ENCODE data around the gene TBX4. TPM values are rescaled to one million over a fixed set of nuclear protein-coding genes. Genes with fewer than 3 reads are reported as not detected.

The TBX4 gene
- total and polyA plus RNA-seq, 4 donors, result not detected

- Histone ChIP-seq H3K4me1 (ENCODE audit: control insufficient read depth in 4 of 4, insufficient read depth in 4 of 4, low read length in 3 of 4) (no peaks in the 10 kb centered on the region), H3K4me3 (ENCODE audit: low read depth in 1 of 3, low read length in 3 of 3) (no peak overlapping the region), H3K36me3 (ENCODE audit: control insufficient read depth in 4 of 4, insufficient read depth in 3 of 4, low read depth in 1 of 4, low read length in 3 of 4) (no peaks in the 10 kb centered on the region), H3K9ac (ENCODE audit: low read depth in 1 of 2, low read length in 2 of 2) (no peak overlapping the region), H3K9me3 (ENCODE audit: control insufficient read depth in 4 of 4, low read length in 3 of 4) (no peaks in the 10 kb centered on the region), H3K27me3 (ENCODE audit: control insufficient read depth in 4 of 4, insufficient read depth in 4 of 4, low read length in 3 of 4) (no peaks in the 10 kb centered on the region), H3K27ac (ENCODE audit: low read depth in 1 of 2, low read length in 2 of 2) (no peak overlapping the region)
- 90% methylated on average over 5 of the region's 5 CpGs for WGBS
- TF ChIP-seq HNF4A (conservative IDR thresholded peaks at IDR 0.05) (no peak), SP1 (IDR thresholded peaks at IDR 0.05) (no peak), EGR1 (IDR thresholded peaks at IDR 0.05; ENCODE audit: low read depth in 2 of 2) (no peak), RAD21 (IDR thresholded peaks at IDR 0.05) (no peak), HNF4G (IDR thresholded peaks at IDR 0.05) (no peak), ATF3 (IDR thresholded peaks at IDR 0.05) (no peak), FOXA1 (IDR thresholded peaks at IDR 0.05) (no peak), RXRA (IDR thresholded peaks at IDR 0.05) (no peak), TAF1 (conservative IDR thresholded peaks at IDR 0.05) (no peak)
- DNase-seq (ENCODE audit: low spot score), result no peak
These were observed 17.7 kb downstream of the TBX4 start for GRCh38 chr17:61469949-61470348.

GRCh38 chr17:61470530-61471136 lies 18.4 kb downstream of the TBX4 start:
- Histone ChIP-seq H3K27ac (ENCODE audit: low read depth in 1 of 2, low read length in 2 of 2) (no peak overlapping the region), H3K9me3 (ENCODE audit: control insufficient read depth in 4 of 4, low read length in 3 of 4) (no peaks in the 10 kb centered on the region), H3K4me1 (ENCODE audit: control insufficient read depth in 4 of 4, insufficient read depth in 4 of 4, low read length in 3 of 4) (no peaks in the 10 kb centered on the region), H3K4me3 (ENCODE audit: low read depth in 1 of 3, low read length in 3 of 3) (no peak overlapping the region), H3K9ac (ENCODE audit: low read depth in 1 of 2, low read length in 2 of 2) (no peak overlapping the region), H3K27me3 (ENCODE audit: control insufficient read depth in 4 of 4, insufficient read depth in 4 of 4, low read length in 3 of 4) (peaks cover 0 to 2% (median 0%) of the 10 kb centered on the region in 4 donors), H3K36me3 (ENCODE audit: control insufficient read depth in 4 of 4, insufficient read depth in 3 of 4, low read depth in 1 of 4, low read length in 3 of 4) (no peaks in the 10 kb centered on the region)
- WGBS, result 92% methylated on average over 11 of the region's 11 CpGs
- no peak for DNase-seq (ENCODE audit: low spot score)
- TF ChIP-seq HNF4A (conservative IDR thresholded peaks at IDR 0.05) (no peak), NR2F2 (IDR thresholded peaks at IDR 0.05) (no peak), MAX (IDR thresholded peaks at IDR 0.05) (no peak), EGR1 (IDR thresholded peaks at IDR 0.05; ENCODE audit: low read depth in 2 of 2) (no peak), SP1 (IDR thresholded peaks at IDR 0.05) (no peak), JUND (IDR thresholded peaks at IDR 0.05) (no peak), ZBTB33 (IDR thresholded peaks at IDR 0.05) (no peak), RAD21 (IDR thresholded peaks at IDR 0.05) (no peak), ATF3 (IDR thresholded peaks at IDR 0.05) (no peak), HNF4G (IDR thresholded peaks at IDR 0.05) (no peak), REST (IDR thresholded peaks at IDR 0.05) (no peak), FOXA2 (IDR thresholded peaks at IDR 0.05) (no peak), TAF1 (conservative IDR thresholded peaks at IDR 0.05) (no peak), RXRA (IDR thresholded peaks at IDR 0.05) (no peak), FOXA1 (IDR thresholded peaks at IDR 0.05) (no peak), GABPA (IDR thresholded peaks at IDR 0.05 in 1 of 2, conservative IDR thresholded peaks at IDR 0.05 in 1 of 2) (no peak)

Data from liver (tissue), 9 donors.